SK-N-SH treated with all-trans-retinoic acid at 6 μM for 48 hours (cell line): ENCODE data around the gene ACP1.

ENCODE experiments used
- ATAC-seq: fragments of 200-7000 bp; cut with Tn5 transposase; 3 replicates; pipeline ENCODE4 v1.9.1; 2020; ENCODE audit warnings: mild to moderate bottlenecking, moderate library complexity
- ARNTL ChIP-seq: fragments of 450-650 bp; formaldehyde crosslinking; IDR thresholded peaks from 2 replicates; pipeline ENCODE4 v1.5.0; 2020; ENCODE audit warnings: low read depth, mild to moderate bottlenecking, moderate library complexity, borderline replicate concordance
- BACH2 ChIP-seq: fragments of 250-450 bp; sonication (Bioruptor Pico); IDR thresholded peaks from 2 replicates; pipeline ENCODE4 v1.9.0; 2021; ENCODE audit warnings: mild to moderate bottlenecking, borderline replicate concordance
- CSDC2 ChIP-seq: fragments of 250-450 bp; sonication (Bioruptor Pico); IDR thresholded peaks from 2 replicates; pipeline ENCODE4 v1.5.0; 2020; ENCODE audit warnings: mild to moderate bottlenecking, moderate library complexity
- ESRRG ChIP-seq: fragments of 250-450 bp; sonication (Bioruptor Pico); IDR thresholded peaks from 2 replicates; pipeline ENCODE4 v1.6.1; 2021; ENCODE audit warnings: mild to moderate bottlenecking
- GLIS3 ChIP-seq: fragments of 250-450 bp; sonication (Bioruptor Pico); IDR thresholded peaks from 2 replicates; pipeline ENCODE4 v1.5.0; 2020; ENCODE audit warnings: mild to moderate bottlenecking, moderate library complexity
- ISL1 ChIP-seq: fragments of 250-450 bp; sonication (Bioruptor Pico); IDR thresholded peaks from 2 replicates; pipeline ENCODE4 v2.1.2; 2022; ENCODE audit warnings: mild to moderate bottlenecking, moderate library complexity
- OSR1 ChIP-seq: fragments of 250-450 bp; sonication (Bioruptor Pico); IDR thresholded peaks from 2 replicates; pipeline ENCODE4 v1.8.0; 2022; ENCODE audit warnings: moderate library complexity, mild to moderate bottlenecking, inconsistent platforms
- PPARA ChIP-seq: fragments of 250-450 bp; sonication (Bioruptor Pico); IDR thresholded peaks from 2 replicates; pipeline ENCODE4 v1.5.0; 2020; ENCODE audit warnings: mild to moderate bottlenecking, borderline replicate concordance
- RARB ChIP-seq: fragments of 250-450 bp; sonication (Bioruptor Pico); IDR thresholded peaks from 2 replicates; pipeline ENCODE4 v1.8.0; 2021; ENCODE audit warnings: mild to moderate bottlenecking, moderate library complexity
- SNAI2 ChIP-seq: fragments of 250-450 bp; sonication (Bioruptor Pico); IDR thresholded peaks from 2 replicates; pipeline ENCODE4 v1.5.0; 2020; ENCODE audit warnings: mild to moderate bottlenecking, moderate library complexity
- TCF4 ChIP-seq: fragments of 250-450 bp; sonication (Bioruptor Pico); IDR thresholded peaks from 2 replicates; pipeline ENCODE4 v1.8.0; 2021; ENCODE audit warnings: mild to moderate bottlenecking, moderate library complexity, borderline replicate concordance
- TOX ChIP-seq: fragments of 250-450 bp; sonication (Bioruptor Pico); IDR thresholded peaks from 2 replicates; pipeline ENCODE4 v1.8.0; 2021; ENCODE audit warnings: mild to moderate bottlenecking, moderate library complexity, borderline replicate concordance
- ZFP3 ChIP-seq: fragments of 250-450 bp; sonication (Bioruptor Pico); IDR thresholded peaks from 2 replicates; pipeline ENCODE4 v1.5.0; 2020; ENCODE audit warnings: mild to moderate bottlenecking, moderate library complexity
- ZFP30 ChIP-seq: fragments of 450-650 bp; formaldehyde crosslinking; IDR thresholded peaks from 2 replicates; pipeline ENCODE4 v1.5.0; 2022; ENCODE audit warnings: mild to moderate bottlenecking, moderate library complexity
- ZNF565 ChIP-seq: fragments of 450-650 bp; formaldehyde crosslinking; conservative IDR thresholded peaks from 2 replicates; pipeline ENCODE4 v1.5.0; 2020; ENCODE audit warnings: low read depth, mild to moderate bottlenecking, moderate library complexity
- ZNF70 ChIP-seq: fragments of 450-650 bp; formaldehyde crosslinking; IDR thresholded peaks from 2 replicates; pipeline ENCODE4 v1.5.0; 2020; ENCODE audit warnings: mild to moderate bottlenecking, moderate library complexity
- ZNF8 ChIP-seq: fragments of 450-650 bp; formaldehyde crosslinking; IDR thresholded peaks from 2 replicates; pipeline ENCODE4 v1.5.0; 2020; ENCODE audit warnings: mild to moderate bottlenecking, moderate library complexity
- TF ChIP-seq, protein P1 (sequence below): fragments of 250-450 bp; sonication (Bioruptor Pico); IDR thresholded peaks from 2 replicates; pipeline ENCODE4 v1.5.1; 2021; ENCODE audit warnings: mild to moderate bottlenecking, moderate library complexity
- TF ChIP-seq, protein P2 (sequence below): fragments of 250-450 bp; sonication (Bioruptor Pico); IDR thresholded peaks from 2 replicates; pipeline ENCODE4 v1.8.0; 2020; ENCODE audit warnings: mild to moderate bottlenecking, moderate library complexity, borderline replicate concordance
- TF ChIP-seq, protein P3 (sequence below): fragments of 250-450 bp; sonication (Bioruptor Pico); IDR thresholded peaks from 2 replicates; pipeline ENCODE4 v1.8.0; 2021; ENCODE audit warnings: low read depth, mild to moderate bottlenecking, moderate library complexity, borderline replicate concordance
- TF ChIP-seq, protein P4 (sequence below): fragments of 250-450 bp; sonication (Bioruptor Pico); IDR thresholded peaks from 2 replicates; pipeline ENCODE4 v1.5.0; 2020; ENCODE audit warnings: mild to moderate bottlenecking, moderate library complexity

Gene ACP1

DNA sequence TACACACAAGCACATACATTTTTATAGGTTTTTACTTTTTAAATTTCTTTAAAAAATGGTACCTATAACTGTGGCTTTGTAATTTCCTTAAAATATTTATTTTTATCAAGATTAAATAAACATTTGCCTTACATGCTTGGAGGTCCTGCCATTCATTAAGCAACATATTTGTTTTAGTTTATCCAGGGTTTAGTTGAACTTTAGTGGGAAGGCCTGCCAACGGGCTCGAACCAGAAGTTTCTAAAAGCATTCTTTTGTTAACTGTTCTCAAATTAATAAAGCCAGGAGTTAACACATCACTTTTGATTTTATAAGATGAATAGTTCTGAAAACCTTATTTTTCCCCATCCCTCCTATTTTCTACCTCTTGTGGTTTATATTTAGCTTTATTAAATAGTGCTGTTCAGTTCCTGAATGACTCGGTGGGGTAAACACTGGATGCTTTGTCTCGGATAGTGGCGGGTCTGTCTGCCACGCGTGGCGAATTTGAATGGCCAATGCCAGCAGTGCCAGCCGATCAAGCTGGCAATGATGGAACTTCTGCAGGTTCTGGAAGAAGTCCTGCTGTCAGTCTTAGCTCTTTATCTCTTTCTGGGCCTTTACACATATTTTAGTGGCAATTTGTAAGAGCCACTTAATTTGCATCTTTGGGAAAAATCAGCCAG lies 33.1 kb upstream of the ACP1 start:
- ATAC-seq = no peak
- TF ChIP-seq ESRRG (CRISPR knock-in tag) = no peak
- no peak for TF ChIP-seq TOX
- no peak for TF ChIP-seq GLIS3 (CRISPR knock-in tag)
- TF ChIP-seq CSDC2 = no peak
- no peak for TF ChIP-seq ZNF8
- TF ChIP-seq, protein P1, sequence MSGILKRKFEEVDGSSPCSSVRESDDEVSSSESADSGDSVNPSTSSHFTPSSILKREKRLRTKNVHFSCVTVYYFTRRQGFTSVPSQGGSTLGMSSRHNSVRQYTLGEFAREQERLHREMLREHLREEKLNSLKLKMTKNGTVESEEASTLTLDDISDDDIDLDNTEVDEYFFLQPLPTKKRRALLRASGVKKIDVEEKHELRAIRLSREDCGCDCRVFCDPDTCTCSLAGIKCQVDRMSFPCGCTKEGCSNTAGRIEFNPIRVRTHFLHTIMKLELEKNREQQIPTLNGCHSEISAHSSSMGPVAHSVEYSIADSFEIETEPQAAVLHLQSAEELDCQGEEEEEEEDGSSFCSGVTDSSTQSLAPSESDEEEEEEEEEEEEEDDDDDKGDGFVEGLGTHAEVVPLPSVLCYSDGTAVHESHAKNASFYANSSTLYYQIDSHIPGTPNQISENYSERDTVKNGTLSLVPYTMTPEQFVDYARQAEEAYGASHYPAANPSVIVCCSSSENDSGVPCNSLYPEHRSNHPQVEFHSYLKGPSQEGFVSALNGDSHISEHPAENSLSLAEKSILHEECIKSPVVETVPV (CRISPR knock-in tag) = no peak
- TF ChIP-seq, protein P2, sequence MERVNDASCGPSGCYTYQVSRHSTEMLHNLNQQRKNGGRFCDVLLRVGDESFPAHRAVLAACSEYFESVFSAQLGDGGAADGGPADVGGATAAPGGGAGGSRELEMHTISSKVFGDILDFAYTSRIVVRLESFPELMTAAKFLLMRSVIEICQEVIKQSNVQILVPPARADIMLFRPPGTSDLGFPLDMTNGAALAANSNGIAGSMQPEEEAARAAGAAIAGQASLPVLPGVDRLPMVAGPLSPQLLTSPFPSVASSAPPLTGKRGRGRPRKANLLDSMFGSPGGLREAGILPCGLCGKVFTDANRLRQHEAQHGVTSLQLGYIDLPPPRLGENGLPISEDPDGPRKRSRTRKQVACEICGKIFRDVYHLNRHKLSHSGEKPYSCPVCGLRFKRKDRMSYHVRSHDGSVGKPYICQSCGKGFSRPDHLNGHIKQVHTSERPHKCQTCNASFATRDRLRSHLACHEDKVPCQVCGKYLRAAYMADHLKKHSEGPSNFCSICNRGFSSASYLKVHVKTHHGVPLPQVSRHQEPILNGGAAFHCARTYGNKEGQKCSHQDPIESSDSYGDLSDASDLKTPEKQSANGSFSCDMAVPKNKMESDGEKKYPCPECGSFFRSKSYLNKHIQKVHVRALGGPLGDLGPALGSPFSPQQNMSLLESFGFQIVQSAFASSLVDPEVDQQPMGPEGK (CRISPR knock-in tag) = no peak
- no peak for TF ChIP-seq SNAI2 (CRISPR knock-in tag)
- TF ChIP-seq ZNF565 (CRISPR knock-in tag) = no peak
- TF ChIP-seq, protein P3, sequence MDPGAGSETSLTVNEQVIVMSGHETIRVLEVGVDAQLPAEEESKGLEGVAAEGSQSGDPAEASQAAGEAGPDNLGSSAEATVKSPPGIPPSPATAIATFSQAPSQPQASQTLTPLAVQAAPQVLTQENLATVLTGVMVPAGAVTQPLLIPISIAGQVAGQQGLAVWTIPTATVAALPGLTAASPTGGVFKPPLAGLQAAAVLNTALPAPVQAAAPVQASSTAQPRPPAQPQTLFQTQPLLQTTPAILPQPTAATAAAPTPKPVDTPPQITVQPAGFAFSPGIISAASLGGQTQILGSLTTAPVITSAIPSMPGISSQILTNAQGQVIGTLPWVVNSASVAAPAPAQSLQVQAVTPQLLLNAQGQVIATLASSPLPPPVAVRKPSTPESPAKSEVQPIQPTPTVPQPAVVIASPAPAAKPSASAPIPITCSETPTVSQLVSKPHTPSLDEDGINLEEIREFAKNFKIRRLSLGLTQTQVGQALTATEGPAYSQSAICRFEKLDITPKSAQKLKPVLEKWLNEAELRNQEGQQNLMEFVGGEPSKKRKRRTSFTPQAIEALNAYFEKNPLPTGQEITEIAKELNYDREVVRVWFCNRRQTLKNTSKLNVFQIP (CRISPR knock-in tag) = no peak
- no peak for TF ChIP-seq PPARA (CRISPR knock-in tag)
- TF ChIP-seq ZFP30 (CRISPR knock-in tag) = no peak
- no peak for TF ChIP-seq ISL1

DNA sequence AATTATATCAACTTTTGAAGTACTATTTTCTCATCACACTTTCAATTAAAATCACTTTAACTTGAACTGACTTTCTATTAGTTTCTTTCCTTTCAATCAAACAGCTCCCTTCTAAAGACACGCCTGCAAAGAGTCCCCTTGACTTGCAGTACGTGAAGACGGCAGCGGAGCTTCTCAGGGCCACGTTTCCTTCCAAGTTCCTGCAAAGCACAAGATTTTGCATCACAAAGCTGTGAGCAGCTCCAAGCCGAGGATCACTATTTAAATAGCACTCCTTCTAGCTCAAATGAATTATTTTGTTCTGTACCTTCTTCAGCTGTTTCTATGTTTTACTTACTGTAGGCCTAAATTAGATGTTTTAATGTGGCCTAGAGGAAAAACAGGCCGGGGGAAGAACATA lies 31.7 kb upstream of the ACP1 start:
- TF ChIP-seq ZNF70 (CRISPR knock-in tag) (no peak), CSDC2 (no peak), RARB (no peak)
- ATAC-seq = no peak

DNA sequence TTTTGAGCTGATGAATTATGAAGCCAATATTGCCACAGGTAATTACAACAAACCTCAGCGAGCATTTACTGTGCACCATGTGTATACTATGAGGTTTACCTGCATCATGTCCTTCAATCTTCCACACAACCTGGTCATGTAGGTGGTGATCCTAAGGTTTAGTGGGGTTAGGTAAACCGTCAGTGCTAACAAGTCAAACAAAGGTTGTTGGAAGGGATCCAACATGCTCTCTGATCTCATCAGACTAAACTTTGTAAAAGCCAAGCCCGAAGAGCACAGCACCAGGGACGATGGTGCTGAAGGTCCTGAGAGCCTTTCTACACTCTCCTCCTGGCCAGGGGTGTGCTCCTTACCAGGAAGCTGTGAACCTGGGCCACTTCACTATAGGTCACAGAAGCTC lies 30.3 kb upstream of the ACP1 start:
- TF ChIP-seq ARNTL (no peak), ZNF8 (no peak), RARB (no peak), OSR1 (CRISPR knock-in tag) (no peak), ZNF70 (CRISPR knock-in tag) (no peak), ZNF565 (CRISPR knock-in tag) (no peak)
- no peak for ATAC-seq

DNA sequence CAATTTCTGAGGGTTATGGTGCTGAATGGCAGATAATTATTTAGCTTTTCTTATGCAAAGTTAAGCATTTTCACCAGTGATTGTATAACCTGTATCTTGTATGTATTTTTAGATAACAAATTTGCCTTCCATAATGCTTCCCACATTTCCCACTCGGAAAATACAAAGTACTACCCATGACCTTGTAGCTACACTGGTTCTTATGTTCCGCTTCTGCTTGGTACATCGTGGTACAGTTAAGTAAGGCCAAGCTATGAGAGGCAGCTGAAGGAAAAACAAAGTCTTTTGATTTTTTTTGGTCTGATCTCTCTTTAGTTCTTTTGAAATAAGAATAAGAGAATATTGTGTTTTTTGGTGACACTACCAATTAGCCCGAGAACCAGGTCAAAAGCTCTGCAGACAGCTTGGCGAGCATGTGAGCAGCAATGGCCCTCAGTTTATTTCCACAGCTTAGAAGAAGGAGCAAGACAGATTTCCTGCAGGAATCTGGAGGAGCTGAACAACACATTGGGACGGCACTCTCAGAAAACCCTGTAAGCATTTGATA lies 27.7 kb upstream of the ACP1 start:
- ATAC-seq = no peak
- TF ChIP-seq, protein P2 (CRISPR knock-in tag) = no peak
- TF ChIP-seq TOX (no peak), ARNTL (no peak), ZNF8 (no peak), ZFP3 (no peak), ZNF70 (CRISPR knock-in tag) (no peak), GLIS3 (CRISPR knock-in tag) (no peak), SNAI2 (CRISPR knock-in tag) (no peak), ESRRG (CRISPR knock-in tag) (no peak), TCF4 (CRISPR knock-in tag) (no peak), ISL1 (no peak), BACH2 (CRISPR knock-in tag) (no peak)
- TF ChIP-seq, protein P4, sequence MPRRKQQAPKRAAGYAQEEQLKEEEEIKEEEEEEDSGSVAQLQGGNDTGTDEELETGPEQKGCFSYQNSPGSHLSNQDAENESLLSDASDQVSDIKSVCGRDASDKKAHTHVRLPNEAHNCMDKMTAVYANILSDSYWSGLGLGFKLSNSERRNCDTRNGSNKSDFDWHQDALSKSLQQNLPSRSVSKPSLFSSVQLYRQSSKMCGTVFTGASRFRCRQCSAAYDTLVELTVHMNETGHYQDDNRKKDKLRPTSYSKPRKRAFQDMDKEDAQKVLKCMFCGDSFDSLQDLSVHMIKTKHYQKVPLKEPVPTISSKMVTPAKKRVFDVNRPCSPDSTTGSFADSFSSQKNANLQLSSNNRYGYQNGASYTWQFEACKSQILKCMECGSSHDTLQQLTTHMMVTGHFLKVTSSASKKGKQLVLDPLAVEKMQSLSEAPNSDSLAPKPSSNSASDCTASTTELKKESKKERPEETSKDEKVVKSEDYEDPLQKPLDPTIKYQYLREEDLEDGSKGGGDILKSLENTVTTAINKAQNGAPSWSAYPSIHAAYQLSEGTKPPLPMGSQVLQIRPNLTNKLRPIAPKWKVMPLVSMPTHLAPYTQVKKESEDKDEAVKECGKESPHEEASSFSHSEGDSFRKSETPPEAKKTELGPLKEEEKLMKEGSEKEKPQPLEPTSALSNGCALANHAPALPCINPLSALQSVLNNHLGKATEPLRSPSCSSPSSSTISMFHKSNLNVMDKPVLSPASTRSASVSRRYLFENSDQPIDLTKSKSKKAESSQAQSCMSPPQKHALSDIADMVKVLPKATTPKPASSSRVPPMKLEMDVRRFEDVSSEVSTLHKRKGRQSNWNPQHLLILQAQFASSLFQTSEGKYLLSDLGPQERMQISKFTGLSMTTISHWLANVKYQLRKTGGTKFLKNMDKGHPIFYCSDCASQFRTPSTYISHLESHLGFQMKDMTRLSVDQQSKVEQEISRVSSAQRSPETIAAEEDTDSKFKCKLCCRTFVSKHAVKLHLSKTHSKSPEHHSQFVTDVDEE = no peak
- TF ChIP-seq, protein P3 (CRISPR knock-in tag) = no peak
- TF ChIP-seq, protein P1 (CRISPR knock-in tag) = no peak
